DND-41 (cell line): ENCODE data around the gene ISYNA1.

Source experiments
- CTCF ChIP-seq: IDR thresholded peaks from 2 replicates; pipeline ENCODE4 v1.5.1; 2012; ENCODE audit warnings: borderline replicate concordance, low read length, moderate library complexity, mild to moderate bottlenecking; ENCODE audit not compliant: poor library complexity, severe bottlenecking; ENCODE audit errors: extremely low read depth
- EZH2 ChIP-seq: IDR thresholded peaks from 3 replicates; pipeline ENCODE4 v1.6.1; 2012; ENCODE audit warnings: borderline replicate concordance, low read depth, mild to moderate bottlenecking, moderate library complexity, low read length, inconsistent platforms; ENCODE audit not compliant: severe bottlenecking

GRCh38 chr19:18430417-18431144 is 7.4 kb downstream of the ISYNA1 start:
- TF ChIP-seq EZH2 (no peak), CTCF (no peak)
